LNCAP (cell line): ENCODE results near the gene ZCCHC4.

Experiments used
- TF ChIP-seq, protein P1 (sequence below): fragments of 450-650 bp; IDR thresholded peaks from 2 replicates; pipeline ENCODE4 v1.5.1; 2017; ENCODE audit warnings: mild to moderate bottlenecking

ZCCHC4 gene

DNA sequence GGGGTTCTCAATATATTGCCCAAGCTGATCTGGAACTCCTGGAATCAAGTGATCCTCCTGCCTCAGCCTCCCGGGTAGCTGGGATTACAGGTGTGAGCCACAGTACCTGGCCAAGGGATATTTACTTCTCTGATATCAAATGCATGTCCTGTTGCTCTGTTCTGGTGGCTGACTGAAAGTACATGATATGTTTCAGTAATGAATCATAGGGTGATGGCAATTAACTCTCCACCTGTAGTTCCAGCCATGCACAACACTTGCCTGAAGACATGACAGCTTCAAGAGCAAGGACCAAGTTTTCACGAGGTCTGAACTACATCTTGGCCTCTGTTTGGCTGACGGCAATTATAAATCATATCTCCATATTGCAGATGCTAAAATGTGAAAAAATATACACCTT lies 9.1 kb downstream of the ZCCHC4 start:
- TF ChIP-seq, protein P1, sequence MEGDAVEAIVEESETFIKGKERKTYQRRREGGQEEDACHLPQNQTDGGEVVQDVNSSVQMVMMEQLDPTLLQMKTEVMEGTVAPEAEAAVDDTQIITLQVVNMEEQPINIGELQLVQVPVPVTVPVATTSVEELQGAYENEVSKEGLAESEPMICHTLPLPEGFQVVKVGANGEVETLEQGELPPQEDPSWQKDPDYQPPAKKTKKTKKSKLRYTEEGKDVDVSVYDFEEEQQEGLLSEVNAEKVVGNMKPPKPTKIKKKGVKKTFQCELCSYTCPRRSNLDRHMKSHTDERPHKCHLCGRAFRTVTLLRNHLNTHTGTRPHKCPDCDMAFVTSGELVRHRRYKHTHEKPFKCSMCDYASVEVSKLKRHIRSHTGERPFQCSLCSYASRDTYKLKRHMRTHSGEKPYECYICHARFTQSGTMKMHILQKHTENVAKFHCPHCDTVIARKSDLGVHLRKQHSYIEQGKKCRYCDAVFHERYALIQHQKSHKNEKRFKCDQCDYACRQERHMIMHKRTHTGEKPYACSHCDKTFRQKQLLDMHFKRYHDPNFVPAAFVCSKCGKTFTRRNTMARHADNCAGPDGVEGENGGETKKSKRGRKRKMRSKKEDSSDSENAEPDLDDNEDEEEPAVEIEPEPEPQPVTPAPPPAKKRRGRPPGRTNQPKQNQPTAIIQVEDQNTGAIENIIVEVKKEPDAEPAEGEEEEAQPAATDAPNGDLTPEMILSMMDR, result no peak

DNA sequence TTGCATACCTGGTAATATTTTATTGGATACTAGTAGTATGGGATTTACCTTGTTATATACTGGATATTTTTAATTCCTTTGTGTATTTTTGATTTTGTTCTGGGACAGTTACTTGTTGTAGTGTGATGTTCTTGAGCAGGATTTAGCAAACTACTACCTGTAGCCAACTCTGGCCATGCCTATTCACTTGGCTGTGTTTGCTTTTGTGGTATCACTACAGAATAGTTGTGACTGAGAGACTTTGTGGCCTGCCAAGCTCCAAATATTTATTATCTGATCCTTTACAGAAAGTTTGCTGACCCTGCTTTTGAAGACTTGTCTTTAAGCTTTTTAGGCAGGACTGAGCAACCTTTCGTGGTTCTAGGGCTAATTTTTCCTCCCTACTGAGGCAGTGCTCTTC lies 17.8 kb downstream of the ZCCHC4 start:
- TF ChIP-seq, protein P1, result no peak

DNA sequence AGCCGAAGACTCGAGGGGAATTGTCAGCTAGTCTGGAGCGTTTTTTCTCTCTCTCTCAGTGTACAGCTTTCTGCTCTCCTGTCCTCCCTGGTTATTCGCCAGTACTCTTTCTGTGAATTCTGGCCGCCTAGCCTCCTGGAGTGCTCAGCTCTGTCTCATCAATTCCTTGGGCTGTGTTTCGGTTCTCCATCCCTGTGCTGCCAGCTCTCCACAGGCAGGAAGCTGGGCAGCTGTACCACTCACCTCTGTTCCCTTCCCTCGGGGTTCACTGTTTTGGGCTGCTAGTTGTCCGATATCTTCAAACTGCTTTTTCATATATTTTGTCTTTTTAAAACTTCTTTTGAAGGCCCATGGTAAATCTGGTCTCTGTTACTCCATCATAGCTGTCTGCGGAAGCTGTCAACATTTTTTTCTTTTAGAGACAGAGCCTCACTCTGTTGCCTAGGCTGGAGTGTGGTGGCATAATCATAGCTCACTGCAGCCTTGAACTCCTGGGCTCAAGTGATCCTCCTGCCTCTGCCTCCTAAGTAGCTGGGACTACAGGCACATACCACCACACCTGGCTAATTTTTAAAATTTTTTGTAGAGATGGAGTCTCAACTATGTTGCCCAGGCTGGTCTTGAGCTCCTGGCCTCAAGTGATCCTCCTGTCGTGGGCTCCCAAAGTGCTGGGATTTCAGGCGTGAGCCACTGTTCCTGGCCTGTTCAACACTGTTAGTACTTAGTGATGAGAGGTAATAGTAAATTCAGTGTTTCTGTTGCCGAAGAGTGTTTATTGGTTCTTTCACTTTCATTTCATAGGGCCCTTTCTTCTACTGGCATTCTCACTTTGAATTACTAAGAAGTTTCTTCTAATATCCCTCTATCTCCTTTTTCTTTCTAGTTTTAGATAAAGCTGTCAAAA lies 18.6 kb downstream of the ZCCHC4 start:
- TF ChIP-seq, protein P1, result no peak

DNA sequence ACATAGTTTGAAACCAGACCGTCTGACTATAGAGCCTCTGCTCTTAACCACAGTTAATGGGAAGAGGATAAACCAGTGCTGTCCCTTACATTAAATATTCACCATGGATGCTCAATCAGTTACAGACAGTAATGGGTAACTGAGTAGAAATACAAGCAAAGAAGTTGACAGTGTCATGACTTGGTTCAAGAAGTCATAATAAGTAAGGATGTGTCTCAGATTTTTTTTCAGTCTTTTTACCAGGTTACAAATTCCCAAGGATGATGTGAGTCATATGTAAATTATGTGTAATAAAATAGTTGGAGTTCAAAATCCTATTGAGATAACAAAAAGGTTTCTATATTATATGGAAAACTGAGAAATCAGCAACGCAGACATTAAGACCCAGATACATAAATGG lies 31.1 kb downstream of the ZCCHC4 start:
- TF ChIP-seq, protein P1, result no peak

DNA sequence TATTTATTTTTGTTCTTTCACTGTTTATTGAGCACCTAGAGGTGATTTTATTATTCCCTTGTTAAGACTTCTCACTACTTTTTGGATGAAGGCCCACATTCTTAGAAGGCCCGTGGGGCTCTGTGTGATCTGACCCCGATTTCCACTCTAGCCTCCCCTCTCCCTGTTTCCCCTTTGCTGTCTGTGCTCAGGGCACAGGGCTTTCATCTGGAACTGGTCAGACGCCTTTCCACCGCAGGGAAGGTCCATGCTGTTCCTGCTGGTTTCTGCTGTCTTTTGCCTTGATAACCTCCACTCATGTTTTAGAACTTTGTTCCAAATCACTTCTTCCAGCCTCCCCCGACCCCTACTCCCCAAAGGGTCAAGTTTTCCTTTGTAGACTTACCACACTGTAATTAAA lies 33.2 kb downstream of the ZCCHC4 start:
- TF ChIP-seq, protein P1, result no peak

DNA sequence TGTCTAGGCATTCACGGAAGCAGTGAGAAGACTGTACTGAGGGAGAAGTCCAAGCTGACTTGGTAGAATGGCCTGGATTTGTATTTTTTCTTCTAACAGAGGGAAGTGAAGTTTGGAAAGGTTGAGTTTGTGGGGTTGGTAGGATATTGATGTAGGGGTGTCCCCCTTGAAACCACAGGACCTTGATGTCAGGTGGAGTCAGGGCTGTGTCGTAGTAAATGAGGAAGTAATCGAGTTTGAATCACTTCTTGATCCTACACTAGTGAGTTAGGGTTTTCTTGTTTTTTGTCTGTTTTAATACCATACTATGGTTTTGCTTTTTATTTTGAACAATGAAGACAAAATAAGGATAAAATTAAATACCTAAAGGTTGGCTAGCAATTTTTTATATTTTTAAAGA lies 34.3 kb downstream of the ZCCHC4 start:
- TF ChIP-seq, protein P1, result no peak

DNA sequence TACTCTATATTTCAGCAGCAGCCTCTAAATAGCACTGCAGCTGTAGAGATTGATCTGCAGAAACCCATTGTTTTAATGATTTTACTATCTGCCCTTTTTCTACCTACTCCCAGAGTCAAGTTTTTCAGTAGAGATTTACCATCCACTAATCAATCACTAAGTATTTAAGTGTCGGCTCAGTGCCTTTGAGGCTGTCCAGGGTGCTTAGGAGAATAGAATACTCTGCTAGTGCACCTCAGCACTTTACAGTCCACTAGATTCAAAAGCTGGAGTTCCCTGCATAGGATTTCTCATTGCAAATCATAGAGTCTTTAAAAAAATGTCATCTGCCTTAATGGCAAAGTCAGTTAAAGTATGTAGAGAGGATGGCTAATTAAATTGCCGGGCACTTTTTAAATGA lies 34.9 kb downstream of the ZCCHC4 start:
- TF ChIP-seq, protein P1, result no peak
